ENCODE measurements around the gene RRAS2.

The RRAS2 gene

DNA sequence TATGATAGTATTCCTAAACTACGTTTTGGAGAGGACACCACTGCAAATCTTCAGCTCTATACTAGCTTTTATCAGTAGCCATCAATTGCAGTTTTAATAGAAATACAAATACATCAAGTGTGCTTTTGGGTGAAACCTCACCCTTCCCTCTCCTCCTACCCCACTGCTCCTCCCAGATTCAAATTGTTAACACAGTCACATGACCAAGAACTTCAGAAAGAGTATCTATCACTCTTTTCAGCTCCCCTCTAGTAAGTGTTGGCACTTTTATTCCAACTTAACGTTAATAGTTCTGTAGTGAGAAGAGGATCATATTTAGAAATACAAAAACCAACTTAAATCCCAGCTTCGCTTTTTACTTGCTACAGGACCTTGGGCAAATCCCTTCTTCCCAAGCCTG, 17.0 kb downstream of the RRAS2 start:
- peaks cover 48% of the 10 kb centered on the region for H3K36me3 Mint-ChIP-seq
- H3K9me3 Mint-ChIP-seq: peaks cover 31% of the 10 kb centered on the region
- CTCF ChIA-PET: no interaction called here
- H3K27me3 Mint-ChIP-seq: no peaks in the 10 kb centered on the region
- no peak for DNase-seq
- H3K4me3 Mint-ChIP-seq: no peak overlapping the region
- no peak overlapping the region for H3K27ac Mint-ChIP-seq
- H3K4me1 Mint-ChIP-seq: peaks cover 43% of the 10 kb centered on the region

DNA sequence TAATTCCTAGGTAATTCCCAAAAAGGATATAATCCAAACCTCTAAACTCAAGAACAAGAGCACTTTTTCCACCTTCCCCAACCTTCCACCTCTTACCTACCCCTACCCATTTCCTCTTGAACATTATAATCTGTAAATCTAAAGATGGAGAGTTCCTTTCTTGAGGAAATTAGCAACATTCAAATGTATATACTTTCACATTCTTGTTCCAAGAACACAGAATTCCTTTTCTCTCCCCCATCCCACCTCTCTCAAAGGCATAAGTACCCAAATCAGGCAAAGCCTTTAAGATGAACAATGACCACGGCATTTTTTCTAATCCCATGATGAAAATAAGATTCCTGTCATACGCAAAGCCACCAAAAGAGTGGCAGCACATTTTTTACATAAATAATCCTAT, 18.3 kb downstream of the RRAS2 start:
- H3K4me1 Mint-ChIP-seq: peaks cover 55% of the 10 kb centered on the region
- no peaks in the 10 kb centered on the region for H3K27me3 Mint-ChIP-seq
- H3K27ac Mint-ChIP-seq: no peak overlapping the region
- H3K9me3 Mint-ChIP-seq: peaks cover 37% of the 10 kb centered on the region
- no peak overlapping the region for H3K4me3 Mint-ChIP-seq
- DNase-seq: no peak
- peaks cover 54% of the 10 kb centered on the region for H3K36me3 Mint-ChIP-seq
- CTCF ChIA-PET: no interaction called here

DNA sequence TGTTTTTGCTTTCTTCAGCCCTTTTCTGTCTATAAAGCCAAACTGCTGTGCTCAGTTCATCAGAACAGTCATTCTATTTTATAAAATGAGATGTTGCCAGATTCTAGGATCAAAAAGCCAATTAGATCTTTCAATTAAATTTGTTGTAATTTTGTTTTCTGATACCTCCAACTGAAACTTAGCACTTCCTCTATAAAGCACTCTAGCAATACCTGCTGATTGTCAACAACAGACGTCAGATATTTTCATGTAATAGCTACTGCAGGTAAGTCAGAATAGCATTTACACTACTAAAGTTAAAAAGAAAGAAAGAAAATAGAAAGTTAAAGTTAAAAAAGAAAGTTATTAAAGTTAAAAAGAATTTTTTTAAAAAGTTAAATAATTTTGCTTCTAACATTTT, 19.6 kb downstream of the RRAS2 start:
- peaks cover 56% of the 10 kb centered on the region for H3K36me3 Mint-ChIP-seq
- CTCF ChIA-PET: no interaction called here
- no peak overlapping the region for H3K27ac Mint-ChIP-seq
- H3K4me3 Mint-ChIP-seq: no peak overlapping the region
- DNase-seq: no peak
- peaks cover 43% of the 10 kb centered on the region for H3K9me3 Mint-ChIP-seq
- peaks cover 59% of the 10 kb centered on the region for H3K4me1 Mint-ChIP-seq
- no peaks in the 10 kb centered on the region for H3K27me3 Mint-ChIP-seq

DNA sequence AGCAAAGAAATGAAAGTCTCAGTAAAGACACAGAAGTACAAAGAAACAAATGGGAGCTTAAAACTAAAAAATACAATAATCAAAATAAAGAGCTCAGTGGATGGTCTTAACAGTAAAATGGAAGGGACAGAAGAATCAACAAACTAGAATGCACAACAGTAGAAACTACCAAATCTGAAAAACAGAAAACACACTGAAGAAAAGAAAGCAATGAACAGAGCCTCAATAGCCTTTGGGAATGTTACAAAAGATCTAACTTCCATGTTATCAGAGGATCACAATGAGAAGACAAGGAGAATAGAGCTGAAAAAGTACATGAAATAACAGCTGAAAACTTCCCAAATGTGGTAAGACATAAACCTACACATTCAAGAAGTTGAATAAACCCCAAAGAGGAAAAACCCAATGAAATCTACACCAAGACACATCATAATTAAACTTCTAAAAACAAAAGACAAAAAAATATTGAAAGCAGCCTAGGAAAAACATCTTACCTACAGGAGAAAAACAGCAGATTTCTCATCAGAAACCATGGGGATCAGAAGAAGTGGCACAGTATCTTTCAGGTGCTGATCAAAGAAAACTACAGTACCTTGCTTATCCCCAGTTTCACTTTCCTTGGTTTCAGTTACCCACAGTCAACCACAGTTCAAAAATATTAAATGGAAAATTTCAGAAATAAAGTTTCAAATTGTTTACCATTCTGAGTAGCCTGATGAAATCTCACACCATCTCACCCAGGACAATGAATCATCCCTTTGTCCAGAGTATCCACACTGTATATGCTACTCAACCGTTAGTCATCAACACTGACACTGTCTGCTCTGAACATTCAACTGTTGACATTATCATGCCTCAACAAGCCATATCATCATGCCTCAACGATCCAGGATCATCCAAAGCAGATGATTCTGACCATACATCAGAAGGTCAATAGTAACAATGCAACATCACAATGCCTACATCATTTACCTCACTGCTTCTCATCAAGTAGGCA, 22.2 kb downstream of the RRAS2 start:
- Mint-ChIP-seq H3K4me3 (no peak overlapping the region), H3K27ac (no peak overlapping the region), H3K4me1 (peaks cover 43% of the 10 kb centered on the region), H3K36me3 (peaks cover 47% of the 10 kb centered on the region), H3K27me3 (no peaks in the 10 kb centered on the region), H3K9me3 (peaks cover 40% of the 10 kb centered on the region)
- CTCF ChIA-PET: interaction anchor here (1.4 kb wide), 1 partner anchor 28 kb away, joined by 4 read pairs; no protein-coding TSS in a partner anchor
- no peak for DNase-seq

DNA sequence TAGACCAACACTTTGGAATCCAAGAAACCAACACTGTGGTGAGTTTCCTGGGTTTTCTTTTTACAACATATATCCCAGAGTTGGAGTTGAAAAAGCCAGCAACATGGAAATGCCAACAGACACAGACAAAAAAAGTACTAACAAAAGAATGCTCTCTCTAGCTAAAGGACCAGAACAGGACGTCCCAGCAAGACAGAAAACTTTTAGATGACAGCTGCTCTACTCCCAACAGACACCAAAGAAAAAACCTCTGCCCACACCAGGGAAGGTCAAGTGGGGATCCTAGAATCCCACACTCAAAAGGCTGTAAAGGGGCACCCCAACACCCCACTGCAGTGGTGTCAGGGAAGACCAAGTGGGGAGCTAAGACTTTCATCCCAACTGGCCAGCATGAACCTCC, 23.3 kb downstream of the RRAS2 start:
- peaks cover 35% of the 10 kb centered on the region for H3K9me3 Mint-ChIP-seq
- peaks cover 43% of the 10 kb centered on the region for H3K36me3 Mint-ChIP-seq
- CTCF ChIA-PET: interaction anchor here (1.4 kb wide), 1 partner anchor 27 kb away, joined by 4 read pairs; no protein-coding TSS in a partner anchor
- H3K27me3 Mint-ChIP-seq: no peaks in the 10 kb centered on the region
- no peak overlapping the region for H3K27ac Mint-ChIP-seq
- no peak overlapping the region for H3K4me3 Mint-ChIP-seq
- DNase-seq: no peak
- H3K4me1 Mint-ChIP-seq: peaks cover 44% of the 10 kb centered on the region

DNA sequence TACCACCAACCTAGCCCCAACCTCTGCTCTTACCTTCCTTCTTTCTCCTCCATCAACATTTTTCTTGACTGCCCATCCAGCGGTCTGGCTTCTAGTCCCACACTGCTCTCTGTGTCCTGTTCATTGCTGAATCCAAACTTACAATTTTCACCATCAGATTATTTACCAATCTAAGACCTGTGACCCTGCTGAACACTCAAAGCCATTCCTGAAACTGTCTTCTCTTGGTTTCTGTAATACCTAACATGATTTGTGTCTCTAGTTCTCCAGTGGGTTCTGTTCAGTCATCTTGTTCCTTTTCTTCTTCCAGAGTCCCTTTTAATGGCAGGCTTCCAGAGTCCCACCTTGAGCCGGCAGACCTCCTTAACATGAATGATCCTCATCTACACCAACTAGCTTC, 24.1 kb downstream of the RRAS2 start:
- no peak overlapping the region for H3K4me3 Mint-ChIP-seq

DNA sequence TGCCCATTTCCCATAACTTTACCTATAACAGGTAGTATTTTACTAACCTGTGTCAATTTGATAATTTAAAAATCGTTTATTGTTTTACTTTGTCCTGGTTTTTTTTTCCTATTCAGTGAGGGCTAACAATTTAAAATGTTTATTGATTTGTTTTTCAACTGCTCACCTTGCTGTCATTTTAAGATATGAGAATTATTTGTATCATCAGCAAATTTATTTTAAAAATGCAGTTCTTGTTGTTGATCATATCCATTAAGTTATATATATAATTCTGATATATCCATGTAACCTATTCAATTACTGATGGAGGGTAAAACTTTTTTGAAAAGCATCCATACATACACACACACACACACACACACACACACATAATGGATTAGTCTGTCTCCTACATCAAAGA, 24.8 kb downstream of the RRAS2 start:
- no peak overlapping the region for H3K4me3 Mint-ChIP-seq
- H3K27ac Mint-ChIP-seq: no peak overlapping the region
- peaks cover 37% of the 10 kb centered on the region for H3K36me3 Mint-ChIP-seq
- H3K9me3 Mint-ChIP-seq: peaks cover 33% of the 10 kb centered on the region
- CTCF ChIA-PET: interaction anchor here (1.2 kb wide), 1 partner anchor 25 kb away, joined by 3 read pairs; no protein-coding TSS in a partner anchor
- H3K4me1 Mint-ChIP-seq: peaks cover 42% of the 10 kb centered on the region
- no peak for DNase-seq
- H3K27me3 Mint-ChIP-seq: no peaks in the 10 kb centered on the region

More for the DNA sequence above, 24.1 kb downstream of the RRAS2 start:
- peaks cover 33% of the 10 kb centered on the region for H3K9me3 Mint-ChIP-seq
- H3K4me1 Mint-ChIP-seq: peaks cover 40% of the 10 kb centered on the region
- no peaks in the 10 kb centered on the region for H3K27me3 Mint-ChIP-seq
- CTCF ChIA-PET: interaction anchor here (1.2 kb wide), 1 partner anchor 25 kb away, joined by 3 read pairs; no protein-coding TSS in a partner anchor
- H3K27ac Mint-ChIP-seq: no peak overlapping the region
- DNase-seq: no peak
- peaks cover 37% of the 10 kb centered on the region for H3K36me3 Mint-ChIP-seq

DNA sequence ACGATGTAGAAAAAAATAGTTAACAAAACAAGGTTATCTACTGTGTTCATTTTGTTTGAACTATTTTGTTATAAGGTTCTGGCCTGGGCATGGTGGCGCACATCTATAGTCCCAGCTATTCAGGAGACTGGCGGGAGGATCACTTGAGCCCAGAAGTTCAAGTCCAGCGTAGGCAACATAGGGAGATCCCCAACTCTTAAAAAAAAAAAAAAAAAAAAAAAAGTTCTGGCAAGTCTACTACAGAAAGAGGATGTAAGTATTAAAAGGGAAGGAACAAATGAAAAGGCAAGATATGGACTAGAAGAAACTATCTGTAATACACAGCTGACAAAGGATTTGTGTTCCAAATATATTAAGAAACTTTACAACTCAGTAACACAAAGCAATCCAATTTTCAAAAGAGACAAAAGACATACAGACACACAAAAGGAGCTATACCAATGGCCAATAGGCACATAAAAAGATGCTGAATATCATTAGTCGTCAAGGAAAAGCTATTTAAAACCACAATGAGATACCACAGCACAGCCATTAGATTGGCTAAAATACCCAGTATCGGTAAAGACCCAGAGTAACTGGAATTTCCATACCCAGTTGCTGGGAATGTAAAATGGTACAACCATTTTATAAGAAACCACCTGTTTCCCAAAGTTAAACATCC, 27.4 kb downstream of the RRAS2 start:
- Mint-ChIP-seq H3K27ac (no peak overlapping the region), H3K36me3 (peaks cover 35% of the 10 kb centered on the region), H3K9me3 (peaks cover 25% of the 10 kb centered on the region), H3K4me3 (no peak overlapping the region), H3K27me3 (no peaks in the 10 kb centered on the region), H3K4me1 (peaks cover 43% of the 10 kb centered on the region)
- CTCF ChIA-PET: no interaction called here
- no peak for DNase-seq

DNA sequence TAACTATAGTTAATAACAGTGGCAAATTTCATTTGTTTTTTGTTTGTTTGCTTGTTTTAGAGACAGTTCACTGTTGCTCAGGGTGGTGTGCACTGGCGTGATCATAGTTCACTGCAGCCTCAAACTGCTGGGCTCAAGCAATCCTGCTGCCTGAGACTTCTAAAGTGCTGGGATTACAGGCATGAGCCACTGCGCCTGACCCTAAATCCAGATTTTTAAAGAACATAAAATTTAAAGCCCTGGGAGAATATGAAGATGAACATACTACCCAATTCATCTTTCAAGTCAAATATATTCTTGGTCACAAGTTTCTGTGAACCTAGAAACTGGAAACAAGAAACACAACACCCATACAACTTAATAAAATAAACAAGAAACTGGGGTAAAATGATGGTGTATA, 28.1 kb downstream of the RRAS2 start:
- H3K27me3 Mint-ChIP-seq: no peaks in the 10 kb centered on the region
- H3K36me3 Mint-ChIP-seq: peaks cover 29% of the 10 kb centered on the region
- no peak for DNase-seq
- no peak overlapping the region for H3K27ac Mint-ChIP-seq
- peaks cover 43% of the 10 kb centered on the region for H3K4me1 Mint-ChIP-seq
- CTCF ChIA-PET: no interaction called here
- H3K4me3 Mint-ChIP-seq: no peak overlapping the region
- peaks cover 18% of the 10 kb centered on the region for H3K9me3 Mint-ChIP-seq

DNA sequence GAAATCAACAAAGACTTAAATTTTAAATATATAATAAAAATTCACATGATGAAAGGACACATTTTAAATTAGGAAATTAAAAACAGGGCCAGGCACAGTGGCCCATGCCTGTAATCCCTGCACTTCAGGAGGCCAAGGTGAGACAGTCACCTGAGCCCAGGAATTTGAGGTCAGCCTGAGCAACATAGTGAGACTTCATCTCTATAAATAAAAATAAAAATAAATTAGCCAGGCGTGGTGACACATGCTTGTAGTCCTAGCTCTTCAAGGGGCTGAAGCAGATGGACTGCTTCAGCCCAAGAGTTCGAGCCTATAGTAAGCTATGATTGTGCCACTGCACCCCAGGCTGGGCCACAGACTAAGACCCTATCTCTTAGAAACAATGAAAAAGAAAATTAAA, 29.3 kb downstream of the RRAS2 start:
- H3K4me1 Mint-ChIP-seq: peaks cover 37% of the 10 kb centered on the region
- CTCF ChIA-PET: interaction anchor here (0.6 to 1.0 kb wide), 2 partner anchors 30 to 89 kb away, joined by 3 read pairs; no protein-coding TSS in a partner anchor
- peaks cover 19% of the 10 kb centered on the region for H3K36me3 Mint-ChIP-seq
- H3K27ac Mint-ChIP-seq: no peak overlapping the region
- no peaks in the 10 kb centered on the region for H3K27me3 Mint-ChIP-seq
- H3K4me3 Mint-ChIP-seq: no peak overlapping the region
- no peak for DNase-seq
- H3K9me3 Mint-ChIP-seq: peaks cover 7% of the 10 kb centered on the region

DNA sequence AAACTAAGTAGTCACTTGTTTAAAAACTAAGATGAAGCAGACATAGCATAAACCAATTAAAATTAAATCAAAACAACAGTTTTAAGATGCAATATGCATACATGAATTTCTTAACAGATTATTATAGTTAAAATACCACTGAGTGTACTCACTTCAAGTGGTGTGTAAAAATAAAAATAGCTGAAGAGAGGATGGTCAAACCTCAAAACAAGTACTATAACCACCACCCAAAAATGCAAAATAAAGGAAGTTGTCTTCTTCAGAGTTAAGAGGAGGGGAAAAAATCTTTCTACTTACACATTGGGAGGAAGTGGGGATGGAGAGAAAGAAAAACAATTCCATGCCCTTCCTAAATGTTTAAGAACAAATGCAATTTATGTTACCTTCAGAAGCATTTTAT, 31.9 kb downstream of the RRAS2 start:
- Mint-ChIP-seq H3K27me3 (no peaks in the 10 kb centered on the region), H3K4me1 (peaks cover 53% of the 10 kb centered on the region), H3K4me3 (no peak overlapping the region), H3K27ac (peak overlapping the region; percentile 79), H3K9me3 (peaks cover 2% of the 10 kb centered on the region), H3K36me3 (peaks cover 26% of the 10 kb centered on the region)
- no peak for DNase-seq
- CTCF ChIA-PET: no interaction called here

DNA sequence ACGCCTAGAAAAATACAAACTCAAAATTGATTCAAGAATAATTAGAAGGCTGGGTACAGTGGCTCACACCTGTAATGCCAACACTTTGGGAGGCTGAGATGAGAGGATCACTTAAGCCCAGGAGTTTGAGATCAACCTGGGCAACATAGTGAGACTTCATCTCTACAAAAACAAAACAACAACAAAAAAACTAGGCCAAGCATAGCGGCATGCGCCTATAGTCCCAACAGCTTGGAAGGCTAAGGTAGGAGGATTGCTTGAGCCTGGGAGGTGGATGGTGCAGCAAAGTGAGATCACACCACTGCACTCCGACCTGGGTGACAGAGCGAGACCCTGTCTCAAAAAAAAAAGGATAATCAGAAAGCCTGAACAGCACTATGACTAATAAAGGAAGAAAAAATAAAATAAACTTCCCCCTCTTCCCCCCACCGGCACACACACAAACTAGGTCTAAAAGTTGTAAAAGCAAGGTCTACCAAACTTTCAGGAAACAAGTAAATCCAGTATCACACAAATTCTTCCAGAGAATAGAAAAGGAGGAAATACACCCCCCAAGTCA, 35.8 kb downstream of the RRAS2 start:
- Mint-ChIP-seq H3K9me3 (no peaks in the 10 kb centered on the region), H3K27me3 (no peaks in the 10 kb centered on the region), H3K27ac (no peak overlapping the region), H3K36me3 (peaks cover 28% of the 10 kb centered on the region), H3K4me3 (no peak overlapping the region), H3K4me1 (peaks cover 74% of the 10 kb centered on the region)
- no peak for DNase-seq
- CTCF ChIA-PET: no interaction called here

DNA sequence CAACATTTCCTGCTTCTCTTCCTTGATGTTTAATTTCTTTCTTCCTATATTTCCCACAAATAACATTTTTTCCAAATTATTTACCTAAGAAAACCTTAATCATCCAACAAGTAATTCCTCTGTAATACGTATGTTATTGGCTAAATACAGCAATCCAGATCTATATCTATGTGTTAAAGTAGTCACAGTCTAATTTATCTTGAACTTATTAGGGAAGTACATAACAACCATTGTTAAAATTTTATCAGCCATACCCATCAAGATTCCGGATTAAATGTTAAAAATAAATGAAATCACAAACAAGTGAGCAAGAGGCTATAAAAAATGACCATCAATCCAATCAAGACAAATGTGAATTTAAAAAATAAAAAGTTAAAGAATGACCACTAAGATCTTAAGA, 36.5 kb downstream of the RRAS2 start:
- Mint-ChIP-seq H3K4me3 (no peak overlapping the region), H3K4me1 (peaks cover 76% of the 10 kb centered on the region), H3K36me3 (peaks cover 26% of the 10 kb centered on the region), H3K27ac (no peak overlapping the region), H3K9me3 (no peaks in the 10 kb centered on the region), H3K27me3 (no peaks in the 10 kb centered on the region)
- CTCF ChIA-PET: no interaction called here
- no peak for DNase-seq

DNA sequence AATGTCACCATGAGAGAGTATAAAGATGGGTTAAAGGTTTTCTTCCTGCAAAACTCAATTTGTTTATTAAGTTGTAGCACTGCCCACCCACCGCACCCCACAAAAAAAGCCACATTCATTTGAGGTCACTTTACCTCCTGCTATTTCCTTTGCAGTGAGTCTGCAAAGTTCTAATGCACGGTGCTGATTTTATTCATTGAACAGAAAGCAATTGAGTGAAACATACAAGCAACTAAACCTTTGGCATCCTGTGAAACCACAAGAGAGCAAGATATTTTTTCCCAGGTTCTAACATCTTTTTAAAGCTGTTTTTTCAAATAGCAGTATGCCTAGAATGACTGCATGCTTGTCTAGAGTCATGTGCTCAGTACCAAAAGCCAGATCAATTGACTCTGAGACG, 39.0 kb downstream of the RRAS2 start:
- Mint-ChIP-seq H3K4me3 (peak overlapping the region; percentile 17), H3K27ac (peak overlapping the region; percentile 84)
- CTCF ChIA-PET: interaction anchor here (1.0 to 2.2 kb wide), 2 partner anchors 12 to 135 kb away, joined by 4 to 8 read pairs; no protein-coding TSS in a partner anchor

More for the DNA sequence above, 39.0 kb downstream of the RRAS2 start:
- H3K4me1 Mint-ChIP-seq: peaks cover 72% of the 10 kb centered on the region
- H3K9me3 Mint-ChIP-seq: no peaks in the 10 kb centered on the region
- DNase-seq: peak; percentile 79
- peaks cover 27% of the 10 kb centered on the region for H3K36me3 Mint-ChIP-seq
- no peaks in the 10 kb centered on the region for H3K27me3 Mint-ChIP-seq

Data from activated naive CD4-positive, alpha-beta T cell treated with anti-CD3 and anti-CD28 coated beads, Interleukin-2, amount 10 ng/mL, durations not matched to agents 7 days and 5 days (primary cell).